ENCODE measurements around the gene TBC1D25. TPM values are rescaled to one million over a fixed set of nuclear protein-coding genes. Genes with fewer than 3 reads are reported as not detected.
"Not testable (repeated sequence)": the region's sequence is repeated elsewhere in the genome, so short reads cannot be mapped to it uniquely, and the experiment has no call there.

The TBC1D25 gene
- total and polyA plus RNA-seq, 12 donors: 6.1 to 22.6 (median 18.2) TPM

DNA sequence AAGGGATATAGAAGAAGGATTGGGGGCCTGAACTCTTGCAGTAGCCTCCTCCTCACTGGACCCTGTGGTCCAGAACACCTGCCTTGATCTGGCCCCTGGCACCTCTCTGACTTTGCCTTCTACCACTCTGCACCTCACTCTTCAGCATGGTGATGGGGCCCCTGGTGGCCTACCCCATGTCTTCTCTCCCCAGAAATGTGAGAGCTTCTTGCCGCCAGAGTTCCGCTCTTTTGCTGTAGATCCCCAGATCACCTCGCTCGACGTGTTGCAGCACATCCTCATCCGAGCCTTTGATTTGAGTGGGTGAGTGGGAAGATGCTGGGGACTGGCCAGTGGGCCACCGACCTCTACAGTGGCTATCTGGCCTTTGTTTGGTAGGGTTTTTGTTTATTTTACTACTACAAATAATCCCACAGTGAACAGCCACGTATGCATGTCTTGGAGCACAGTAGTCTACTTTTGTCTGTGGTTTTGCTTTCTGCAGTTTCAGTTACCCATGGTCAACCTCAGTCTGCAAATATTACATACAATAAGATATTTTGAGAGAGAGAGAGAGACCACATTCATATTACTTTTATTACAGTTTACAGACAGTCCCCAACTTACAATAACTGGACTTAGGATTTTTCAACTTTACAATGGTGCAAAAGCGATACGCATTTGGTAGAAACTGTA, 1.8 kb downstream of the TBC1D25 start:
- TF ChIP-seq, protein P1, sequence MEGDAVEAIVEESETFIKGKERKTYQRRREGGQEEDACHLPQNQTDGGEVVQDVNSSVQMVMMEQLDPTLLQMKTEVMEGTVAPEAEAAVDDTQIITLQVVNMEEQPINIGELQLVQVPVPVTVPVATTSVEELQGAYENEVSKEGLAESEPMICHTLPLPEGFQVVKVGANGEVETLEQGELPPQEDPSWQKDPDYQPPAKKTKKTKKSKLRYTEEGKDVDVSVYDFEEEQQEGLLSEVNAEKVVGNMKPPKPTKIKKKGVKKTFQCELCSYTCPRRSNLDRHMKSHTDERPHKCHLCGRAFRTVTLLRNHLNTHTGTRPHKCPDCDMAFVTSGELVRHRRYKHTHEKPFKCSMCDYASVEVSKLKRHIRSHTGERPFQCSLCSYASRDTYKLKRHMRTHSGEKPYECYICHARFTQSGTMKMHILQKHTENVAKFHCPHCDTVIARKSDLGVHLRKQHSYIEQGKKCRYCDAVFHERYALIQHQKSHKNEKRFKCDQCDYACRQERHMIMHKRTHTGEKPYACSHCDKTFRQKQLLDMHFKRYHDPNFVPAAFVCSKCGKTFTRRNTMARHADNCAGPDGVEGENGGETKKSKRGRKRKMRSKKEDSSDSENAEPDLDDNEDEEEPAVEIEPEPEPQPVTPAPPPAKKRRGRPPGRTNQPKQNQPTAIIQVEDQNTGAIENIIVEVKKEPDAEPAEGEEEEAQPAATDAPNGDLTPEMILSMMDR (IDR thresholded peaks at IDR 0.05): no peak
- peaks cover 0 to 37% (median 0%) of the 10 kb centered on the region in 9 donors for H3K36me3 ChIP-seq
- DNase-seq (no peak), ATAC-seq (no peak)
- peak overlapping the region in 1 of 10 donors; percentile 90 for H3K27ac ChIP-seq
- no peaks in the 10 kb centered on the region for H3K9me3 ChIP-seq
- 86 to 88% methylated on average over 10 of the region's 10 CpGs for WGBS, 2 donors
- no peak overlapping the region for H3K4me3 ChIP-seq
- peaks cover 0 to 13% (median 6%) of the 10 kb centered on the region in 9 donors for H3K4me1 ChIP-seq
- intact Hi-C loops (cut with DNase I): no loop called here
- H3K27me3 ChIP-seq: no peaks in the 10 kb centered on the region

DNA sequence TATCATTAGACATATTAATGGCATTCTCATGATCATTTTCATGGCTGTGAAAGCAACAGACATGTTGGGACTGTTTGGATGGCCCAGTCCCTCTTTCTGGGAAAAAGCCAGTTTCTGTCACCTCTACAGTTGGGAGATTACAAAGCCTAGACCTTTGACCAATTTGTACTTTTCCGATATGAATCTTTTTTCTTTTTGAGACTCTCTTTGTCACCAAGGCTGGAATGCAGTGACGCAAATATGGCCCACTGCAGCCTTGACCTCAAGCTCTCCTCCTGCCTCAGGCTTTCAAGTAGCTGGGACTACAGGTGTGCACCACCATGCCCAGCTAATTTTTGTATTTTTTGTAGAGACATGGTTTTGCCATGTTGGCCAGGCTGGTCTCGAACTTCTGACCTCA, 9.4 kb downstream of the TBC1D25 start:
- 93 to 96% methylated on average over 3 of the region's 3 CpGs for WGBS, 2 donors
- H3K36me3 ChIP-seq: peaks cover 0 to 76% (median 0%) of the 10 kb centered on the region in 9 donors

GRCh38 chrX:48555731-48556325, 16.3 kb downstream of the TBC1D25 start:
- peaks cover 0 to 77% (median 0%) of the 10 kb centered on the region in 9 donors for H3K36me3 ChIP-seq
- WGBS, 2 donors: 31 to 41% methylated on average over 9 of the region's 9 CpGs
- H3K4me3 ChIP-seq; intact Hi-C loops (cut with DNase I); H3K27me3 ChIP-seq; ATAC-seq; H3K9me3 ChIP-seq; DNase-seq; H3K4me1 ChIP-seq: not testable (repeated sequence)
- peak overlapping the region in 5 of 10 donors; percentile 35 to 60 (median 52) for H3K27ac ChIP-seq

More for the DNA sequence above, 9.4 kb downstream of the TBC1D25 start:
- Histone ChIP-seq H3K4me1 (no peaks in the 10 kb centered on the region), H3K27ac (no peak overlapping the region), H3K27me3 (no peaks in the 10 kb centered on the region), H3K4me3 (no peak overlapping the region), H3K9me3 (no peaks in the 10 kb centered on the region)
- TF ChIP-seq, protein P1 (IDR thresholded peaks at IDR 0.05): no peak
- intact Hi-C loops (cut with DNase I): no loop called here
- DNase-seq (no peak), ATAC-seq (no peak)

- Histone ChIP-seq H3K9me3 (no peaks in the 10 kb centered on the region), H3K36me3 (peaks cover 0 to 70% (median 0%) of the 10 kb centered on the region in 9 donors), H3K27ac (no peak overlapping the region), H3K4me3 (no peak overlapping the region), H3K27me3 (no peaks in the 10 kb centered on the region), H3K4me1 (peaks cover 0 to 7% (median 0%) of the 10 kb centered on the region in 9 donors)
- ATAC-seq: peak in 6 of 8 donors; percentile 56 to 91 (median 72)
- TF ChIP-seq, protein P1 (IDR thresholded peaks at IDR 0.05): no peak
- intact Hi-C loops (cut with DNase I): no loop called here
- DNase-seq: no peak
- WGBS, 2 donors: 69 to 74% methylated on average over 4 of the region's 4 CpGs
Observed at GRCh38 chrX:48558271-48558670, 18.8 kb downstream of the TBC1D25 start.

DNA sequence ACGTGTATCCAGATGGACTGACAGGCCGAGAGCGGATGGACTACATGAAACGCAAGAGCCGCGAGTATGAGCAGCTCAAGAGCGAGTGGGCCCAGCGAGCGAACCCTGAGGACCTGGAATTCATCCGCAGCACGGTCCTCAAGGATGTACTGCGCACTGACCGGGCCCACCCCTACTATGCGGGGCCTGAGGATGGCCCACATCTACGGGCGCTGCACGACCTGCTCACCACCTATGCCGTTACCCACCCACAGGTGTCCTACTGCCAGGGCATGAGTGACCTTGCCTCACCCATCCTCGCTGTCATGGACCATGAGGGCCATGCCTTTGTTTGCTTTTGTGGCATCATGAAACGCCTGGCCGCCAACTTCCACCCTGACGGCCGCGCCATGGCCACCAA, 20.1 kb downstream of the TBC1D25 start:
- no peak for DNase-seq
- H3K36me3 ChIP-seq: peaks cover 0 to 64% (median 0%) of the 10 kb centered on the region in 9 donors

More for the DNA sequence above, 20.1 kb downstream of the TBC1D25 start:
- WGBS, 2 donors: 97 to 100% methylated on average over 20 to 24 of the region's 24 CpGs
- ATAC-seq: no peak
- TF ChIP-seq, protein P1 (IDR thresholded peaks at IDR 0.05): no peak
- Histone ChIP-seq H3K27ac (no peak overlapping the region), H3K4me3 (no peak overlapping the region), H3K4me1 (peaks cover 0 to 10% (median 0%) of the 10 kb centered on the region in 9 donors), H3K9me3 (no peaks in the 10 kb centered on the region), H3K27me3 (no peaks in the 10 kb centered on the region)
- intact Hi-C loops (cut with DNase I): no loop called here

All from heart right ventricle (tissue), 16 donors.